HepG2 (cell line): ENCODE measurements around the gene RFXAP. TPM values are rescaled to one million over a fixed set of nuclear protein-coding genes. Genes with fewer than 3 reads are reported as not detected.

Experiments used
- ATAC-seq: fragments of 200-7000 bp; cut with Tn5 transposase; 3 replicates; pipeline ENCODE4 v1.9.1; 2020; ENCODE audit warnings: mild to moderate bottlenecking, moderate library complexity
- BruUV-seq: library from RNA; stranded (reverse); fragments of 400-500 nt; replicated peaks from 2 replicates; lab custom pipeline; 2021; lab: Mats Ljungman, UMichigan
- CTCF ChIA-PET: fragments of 300-600 bp; formaldehyde crosslinking; extraction: SDS; loops from one replicate; lab custom pipeline; 2021; ENCODE audit warnings: low total read pairs, inconsistent platforms, low intra/inter-chr PET ratio; lab: Yijun Ruan, JAX
- POLR2A ChIA-PET: fragments of 350-600 bp; sonication (Branson Sonifier 250); formaldehyde crosslinking; loops from one replicate; lab custom pipeline; 2020; ENCODE audit warnings: antibody characterized with exemption, inconsistent platforms; lab: Yijun Ruan, JAX
- DNase-seq: peaks from one replicate; pipeline ENCODE4 v3.0.0-alpha.2; 2015; ENCODE audit warnings: low spot score
- FAIRE-seq: peaks from 3 replicates; lab custom pipeline; 2011; peaks lifted over from hg19 to GRCh38; lab: Jason Lieb, UNC
- H2AFZ ChIP-seq: one replicate; pipeline ENCODE4 v1.6.1; 2011; ENCODE audit warnings: low read length, inconsistent platforms
- H3K27ac ChIP-seq: fragments of 300-600 bp; 3 replicates; pipeline ENCODE4 v1.8.0; 2011; ENCODE audit warnings: mixed run types, mild to moderate bottlenecking, mixed read lengths, low read length, inconsistent platforms; ENCODE audit not compliant: insufficient read depth; ENCODE audit errors: extremely low read length
- H3K27me3 ChIP-seq, 2 experiments: fragments of 200-600 bp in 1 of 2; 2 replicates in 1 of 2; 3 replicates in 1 of 2; pipeline versions ENCODE4 v1.6.0 to v1.8.0; 2011; ENCODE audit warnings: low read length in 2 of 2, mild to moderate bottlenecking in 2 of 2, moderate library complexity in 2 of 2, inconsistent platforms in 1 of 2; ENCODE audit not compliant: insufficient read depth in 2 of 2, control insufficient read depth in 1 of 2
- H3K36me3 ChIP-seq, 2 experiments: fragments of 200-600 bp in 1 of 2; replicated peaks in 1 of 2; 2 replicates in 1 of 2; 3 replicates in 1 of 2; pipeline versions ENCODE4 v1.5.1 to v1.8.0; 2011; ENCODE audit warnings: low read length in 2 of 2, inconsistent platforms in 1 of 2; ENCODE audit not compliant: insufficient read depth in 2 of 2, control insufficient read depth in 1 of 2
- H3K4me1 ChIP-seq: 2 replicates; pipeline ENCODE4 v1.5.1; 2012; ENCODE audit warnings: low read length, inconsistent platforms; ENCODE audit not compliant: insufficient read depth
- H3K4me2 ChIP-seq: 2 replicates; pipeline ENCODE4 v1.6.0; 2011; ENCODE audit warnings: low read depth, low read length, inconsistent platforms
- H3K4me3 ChIP-seq, 3 experiments: fragments of 200-600 bp in 1 of 3; sonication (generic), shearing (Covaris generic) in 1 of 3; replicated peaks in 1 of 3; 2 replicates each; pipeline ENCODE4 v1.5.1; 2011 to 2016; ENCODE audit warnings: low read length in 3 of 3, inconsistent platforms in 2 of 3, low read depth in 2 of 3, mild to moderate bottlenecking in 2 of 3, control low read depth in 1 of 3, mixed read lengths in 1 of 3; ENCODE audit not compliant: insufficient read depth in 1 of 3
- H3K79me2 ChIP-seq: one replicate; pipeline ENCODE4 v1.6.1; 2011; ENCODE audit warnings: low read length, inconsistent platforms; ENCODE audit not compliant: insufficient read depth
- H3K9ac ChIP-seq: 2 replicates; pipeline ENCODE4 v1.6.0; 2011; ENCODE audit warnings: mild to moderate bottlenecking, low read depth, low read length, inconsistent platforms; ENCODE audit not compliant: insufficient read depth
- H3K9me3 ChIP-seq: 2 replicates; pipeline ENCODE4 v1.5.1; 2012; ENCODE audit warnings: mild to moderate bottlenecking, low read length
- H4K20me1 ChIP-seq: 2 replicates; pipeline ENCODE4 v1.6.0; 2011; ENCODE audit warnings: inconsistent platforms, mild to moderate bottlenecking, low read length, moderate library complexity; ENCODE audit not compliant: insufficient read depth
- GATAD2A ChIP-seq: IDR thresholded peaks from 2 replicates; pipeline ENCODE4 v1.6.1; 2016
- HDAC6 ChIP-seq: fragments of 200-600 bp; sonication (generic); IDR thresholded peaks from 2 replicates; pipeline ENCODE4 v1.7.0; 2017; ENCODE audit warnings: mild to moderate bottlenecking, antibody characterized with exemption, low read length, low read depth
- IKZF5 ChIP-seq: IDR thresholded peaks from 2 replicates; pipeline ENCODE4 v1.6.1; 2018; ENCODE audit warnings: missing genetic modification reagents, mild to moderate bottlenecking, missing compliant biosample characterization
- SRF ChIP-seq: IDR thresholded peaks from 2 replicates; pipeline ENCODE4 v1.6.1; 2011; ENCODE audit warnings: mild to moderate bottlenecking, low read depth, low read length, moderate library complexity
- ZNF264 ChIP-seq: sonication (generic); formaldehyde crosslinking; IDR thresholded peaks from 2 replicates; pipeline ENCODE4 v1.4.0; 2020; ENCODE audit warnings: missing genetic modification reagents
- WGBS: methylation state at CpG from one replicate; pipeline ENCODE4 v1.1.6; 2017; ENCODE audit warnings: low lambda C conversion rate; 5-methylcytosine and 5-hydroxymethylcytosine counted together
- in situ Hi-C: cut with HindIII; loops from 2 replicates; pipeline ENCODE4 v1.10.0; 2017; ENCODE audit warnings: low pct_unique_long_range_greater_than_20kb; ENCODE audit not compliant: extremely low pct_ligation_motif_present
- intact Hi-C: fragments of 100-400 bp; cut with micrococcal nuclease; formaldehyde crosslinking; loops from one replicate; pipeline ENCODE4 v1.10.0; 2022; ENCODE audit not compliant: unreplicated experiment
- polyA plus RNA-seq, 8 experiments: library from polyadenylated mRNA; depleted of rRNA in 3 of 8; stranded (reverse) in 7 of 8; unstranded in 1 of 8; fragments of >200 nt; fragmentation: Illumina TruSeq in 4 of 8; extraction: Trizol in 4 of 8; gene quantifications; 2 replicates each; pipeline versions ENCODE4 v1.2.1 to v1.2.3, GENCODE V29; 2011 to 2016; ENCODE audit warnings: low read depth in 4 of 8, missing spikeins in 1 of 8, mixed read lengths in 1 of 8; ENCODE audit not compliant: insufficient read depth in 1 of 8
- total RNA-seq, 5 experiments: library from RNA; depleted of rRNA; stranded (reverse); fragments of >200 nt; fragmentation: Illumina TruSeq; extraction: Trizol; gene quantifications; 2 replicates each; pipeline ENCODE4 v1.2.3, GENCODE V29; 2016; ENCODE audit warnings: low read depth in 1 of 5
- TF ChIP-seq, protein P1 (sequence below): sonication (generic); formaldehyde crosslinking; IDR thresholded peaks from 2 replicates; pipeline ENCODE4 v1.9.0; 2021; ENCODE audit warnings: mild to moderate bottlenecking, missing genetic modification reagents
- TF ChIP-seq, protein P2 (sequence below): sonication (generic); formaldehyde crosslinking; IDR thresholded peaks from 2 replicates; pipeline ENCODE4 v1.5.1; 2020; ENCODE audit warnings: missing genetic modification reagents, mild to moderate bottlenecking, borderline replicate concordance

Gene RFXAP
- total and polyA plus RNA-seq, 2 of the 13 experiments (the other 11 are each of a cell fraction or from before 2014, with no cell fraction given) = 1.8 to 7.9 TPM

DNA sequence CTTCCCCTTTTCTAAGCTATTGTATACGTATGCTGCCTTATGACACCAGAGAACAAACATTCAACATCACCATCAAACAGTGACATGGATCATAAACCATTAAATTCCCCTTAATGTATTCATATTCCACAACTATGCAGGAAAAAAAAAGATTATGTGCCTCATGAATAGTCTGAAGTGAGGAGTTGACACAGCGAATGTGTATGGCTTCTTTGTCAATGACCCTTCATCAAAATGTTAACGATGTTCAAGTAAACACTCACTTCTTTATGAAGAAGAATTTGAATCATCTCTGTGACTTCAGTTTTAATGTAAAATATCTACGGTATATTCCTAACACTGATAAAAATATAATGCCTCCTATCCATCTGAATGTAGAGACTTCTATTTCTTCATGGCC, 56.4 kb downstream of the RFXAP start (continued):
- TF ChIP-seq, protein P1, sequence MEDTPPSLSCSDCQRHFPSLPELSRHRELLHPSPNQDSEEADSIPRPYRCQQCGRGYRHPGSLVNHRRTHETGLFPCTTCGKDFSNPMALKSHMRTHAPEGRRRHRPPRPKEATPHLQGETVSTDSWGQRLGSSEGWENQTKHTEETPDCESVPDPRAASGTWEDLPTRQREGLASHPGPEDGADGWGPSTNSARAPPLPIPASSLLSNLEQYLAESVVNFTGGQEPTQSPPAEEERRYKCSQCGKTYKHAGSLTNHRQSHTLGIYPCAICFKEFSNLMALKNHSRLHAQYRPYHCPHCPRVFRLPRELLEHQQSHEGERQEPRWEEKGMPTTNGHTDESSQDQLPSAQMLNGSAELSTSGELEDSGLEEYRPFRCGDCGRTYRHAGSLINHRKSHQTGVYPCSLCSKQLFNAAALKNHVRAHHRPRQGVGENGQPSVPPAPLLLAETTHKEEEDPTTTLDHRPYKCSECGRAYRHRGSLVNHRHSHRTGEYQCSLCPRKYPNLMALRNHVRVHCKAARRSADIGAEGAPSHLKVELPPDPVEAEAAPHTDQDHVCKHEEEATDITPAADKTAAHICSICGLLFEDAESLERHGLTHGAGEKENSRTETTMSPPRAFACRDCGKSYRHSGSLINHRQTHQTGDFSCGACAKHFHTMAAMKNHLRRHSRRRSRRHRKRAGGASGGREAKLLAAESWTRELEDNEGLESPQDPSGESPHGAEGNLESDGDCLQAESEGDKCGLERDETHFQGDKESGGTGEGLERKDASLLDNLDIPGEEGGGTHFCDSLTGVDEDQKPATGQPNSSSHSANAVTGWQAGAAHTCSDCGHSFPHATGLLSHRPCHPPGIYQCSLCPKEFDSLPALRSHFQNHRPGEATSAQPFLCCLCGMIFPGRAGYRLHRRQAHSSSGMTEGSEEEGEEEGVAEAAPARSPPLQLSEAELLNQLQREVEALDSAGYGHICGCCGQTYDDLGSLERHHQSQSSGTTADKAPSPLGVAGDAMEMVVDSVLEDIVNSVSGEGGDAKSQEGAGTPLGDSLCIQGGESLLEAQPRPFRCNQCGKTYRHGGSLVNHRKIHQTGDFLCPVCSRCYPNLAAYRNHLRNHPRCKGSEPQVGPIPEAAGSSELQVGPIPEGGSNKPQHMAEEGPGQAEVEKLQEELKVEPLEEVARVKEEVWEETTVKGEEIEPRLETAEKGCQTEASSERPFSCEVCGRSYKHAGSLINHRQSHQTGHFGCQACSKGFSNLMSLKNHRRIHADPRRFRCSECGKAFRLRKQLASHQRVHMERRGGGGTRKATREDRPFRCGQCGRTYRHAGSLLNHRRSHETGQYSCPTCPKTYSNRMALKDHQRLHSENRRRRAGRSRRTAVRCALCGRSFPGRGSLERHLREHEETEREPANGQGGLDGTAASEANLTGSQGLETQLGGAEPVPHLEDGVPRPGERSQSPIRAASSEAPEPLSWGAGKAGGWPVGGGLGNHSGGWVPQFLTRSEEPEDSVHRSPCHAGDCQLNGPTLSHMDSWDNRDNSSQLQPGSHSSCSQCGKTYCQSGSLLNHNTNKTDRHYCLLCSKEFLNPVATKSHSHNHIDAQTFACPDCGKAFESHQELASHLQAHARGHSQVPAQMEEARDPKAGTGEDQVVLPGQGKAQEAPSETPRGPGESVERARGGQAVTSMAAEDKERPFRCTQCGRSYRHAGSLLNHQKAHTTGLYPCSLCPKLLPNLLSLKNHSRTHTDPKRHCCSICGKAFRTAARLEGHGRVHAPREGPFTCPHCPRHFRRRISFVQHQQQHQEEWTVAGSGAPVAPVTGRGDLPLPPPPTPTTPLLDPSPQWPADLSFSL (CRISPR knock-in tag) = no peak

GRCh38 chr13:36875961-36876360, 56.9 kb downstream of the RFXAP start:
- H4K20me1 ChIP-seq = no peaks in the 10 kb centered on the region
- DNase-seq = no peak
- no peak overlapping the region for H3K4me3 ChIP-seq
- no peaks in the 10 kb centered on the region for H3K27me3 ChIP-seq
- no TSS peak for BruUV-seq
- H3K36me3 ChIP-seq = peaks cover 7 to 28% of the 10 kb centered on the region in 2 experiments; a peak in 4 of 5 replicates
- no peak for FAIRE-seq
- no peak for ATAC-seq
- no peak overlapping the region for H3K27ac ChIP-seq
- H3K4me2 ChIP-seq = no peak overlapping the region
- WGBS = 95% methylated on average over 4 of the region's 4 CpGs
- H3K79me2 ChIP-seq = peaks cover 1% of the 10 kb centered on the region
- CTCF ChIA-PET = no interaction called here
- H3K9ac ChIP-seq = no peak overlapping the region
- TF ChIP-seq SRF (no peak), GATAD2A (CRISPR knock-in tag) (no peak), ZNF264 (CRISPR knock-in tag) (no peak), IKZF5 (CRISPR knock-in tag) (no peak), HDAC6 (no peak)
- TF ChIP-seq, protein P2, sequence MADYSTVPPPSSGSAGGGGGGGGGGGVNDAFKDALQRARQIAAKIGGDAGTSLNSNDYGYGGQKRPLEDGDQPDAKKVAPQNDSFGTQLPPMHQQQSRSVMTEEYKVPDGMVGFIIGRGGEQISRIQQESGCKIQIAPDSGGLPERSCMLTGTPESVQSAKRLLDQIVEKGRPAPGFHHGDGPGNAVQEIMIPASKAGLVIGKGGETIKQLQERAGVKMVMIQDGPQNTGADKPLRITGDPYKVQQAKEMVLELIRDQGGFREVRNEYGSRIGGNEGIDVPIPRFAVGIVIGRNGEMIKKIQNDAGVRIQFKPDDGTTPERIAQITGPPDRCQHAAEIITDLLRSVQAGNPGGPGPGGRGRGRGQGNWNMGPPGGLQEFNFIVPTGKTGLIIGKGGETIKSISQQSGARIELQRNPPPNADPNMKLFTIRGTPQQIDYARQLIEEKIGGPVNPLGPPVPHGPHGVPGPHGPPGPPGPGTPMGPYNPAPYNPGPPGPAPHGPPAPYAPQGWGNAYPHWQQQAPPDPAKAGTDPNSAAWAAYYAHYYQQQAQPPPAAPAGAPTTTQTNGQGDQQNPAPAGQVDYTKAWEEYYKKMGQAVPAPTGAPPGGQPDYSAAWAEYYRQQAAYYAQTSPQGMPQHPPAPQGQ = no peak
- in situ Hi-C loops (no loop called here), intact Hi-C loops (no loop called here)
- no peak overlapping the region for H2AFZ ChIP-seq
- no peaks in the 10 kb centered on the region for H3K9me3 ChIP-seq
- POLR2A ChIA-PET = no interaction called here
- H3K4me1 ChIP-seq = peaks cover 28% of the 10 kb centered on the region
